ENCODE results near the gene COL6A3. TPM values are rescaled to one million over a fixed set of nuclear protein-coding genes. Genes with fewer than 3 reads are reported as not detected.

The COL6A3 gene
- total RNA-seq, 1 donor from 2014 or later: 28.7 TPM

DNA sequence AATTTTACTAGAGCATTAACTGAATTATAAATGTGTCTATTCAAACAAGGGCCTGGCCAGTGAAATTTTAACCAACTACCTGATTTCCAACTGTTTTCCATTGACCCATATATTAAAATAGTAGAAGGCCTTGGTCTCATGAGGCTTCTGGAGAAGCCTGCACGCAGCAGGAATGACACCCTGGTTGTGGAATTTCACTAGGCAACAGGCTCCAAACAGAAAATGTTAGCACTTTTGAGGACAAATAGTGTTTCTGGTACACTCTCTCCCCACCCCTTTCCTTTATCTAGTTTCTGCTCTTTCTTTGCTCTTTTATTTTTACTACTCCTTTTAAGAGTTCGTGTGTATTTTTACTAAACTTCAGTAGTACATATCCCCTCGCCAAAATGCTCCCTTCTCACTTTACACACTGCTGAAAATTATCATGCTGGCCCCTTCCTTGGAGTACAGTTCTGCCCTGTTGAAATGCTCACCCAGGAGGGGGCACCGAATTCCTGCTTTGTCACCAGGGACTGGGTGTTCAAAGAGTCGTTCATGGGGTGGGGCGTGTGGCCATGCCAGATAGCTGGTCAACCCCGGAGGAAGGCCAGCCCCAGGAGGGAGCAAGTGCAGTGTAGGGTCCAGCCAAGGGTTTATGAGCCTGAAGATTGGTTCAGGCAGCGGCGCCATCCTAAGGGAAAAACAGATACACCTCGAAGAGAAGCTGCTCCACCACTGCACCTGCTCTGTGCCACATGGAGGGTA is 22.1 kb upstream of the COL6A3 start:
- Mint-ChIP-seq H3K4me1 (peaks cover 79% of the 10 kb centered on the region), H3K4me3 (peak overlapping the region; percentile 16), H3K27me3 (no peaks in the 10 kb centered on the region), H3K27ac (peak overlapping the region; percentile 95), H3K36me3 (ENCODE audit: low read depth) (peaks cover 15% of the 10 kb centered on the region), H3K9me3 (peaks cover 7% of the 10 kb centered on the region)
- no peak for DNase-seq
- intact Hi-C loops (cut with micrococcal nuclease): loop anchor here (1.0 to 10.0 kb wide), 5 partner anchors 236 to 891 kb away; no protein-coding TSS in a partner anchor

GRCh38 chr2:237434866-237435311 is 20.9 kb upstream of the COL6A3 start:
- peak overlapping the region; percentile 95 for H3K27ac Mint-ChIP-seq
- peaks cover 3% of the 10 kb centered on the region for H3K9me3 Mint-ChIP-seq
- peak; percentile 92 for DNase-seq
- intact Hi-C loops (cut with micrococcal nuclease): loop anchor here (1.0 to 10.0 kb wide), 5 partner anchors 237 to 890 kb away; no protein-coding TSS in a partner anchor
- peaks cover 79% of the 10 kb centered on the region for H3K4me1 Mint-ChIP-seq
- H3K27me3 Mint-ChIP-seq: no peaks in the 10 kb centered on the region
- H3K4me3 Mint-ChIP-seq: peak overlapping the region; percentile 89
- peaks cover 18% of the 10 kb centered on the region for H3K36me3 Mint-ChIP-seq (ENCODE audit: low read depth)

GRCh38 chr2:237433920-237434676 is 20.1 kb upstream of the COL6A3 start:
- peak overlapping the region; percentile 89 for H3K4me3 Mint-ChIP-seq
- H3K9me3 Mint-ChIP-seq: peaks cover 3% of the 10 kb centered on the region
- intact Hi-C loops (cut with micrococcal nuclease): loop anchor here (2.0 to 10.0 kb wide), 3 partner anchors 259 to 889 kb away; no protein-coding TSS in a partner anchor
- peaks cover 83% of the 10 kb centered on the region for H3K4me1 Mint-ChIP-seq
- DNase-seq: no peak
- peak overlapping the region; percentile 95 for H3K27ac Mint-ChIP-seq
- H3K36me3 Mint-ChIP-seq (ENCODE audit: low read depth): peaks cover 17% of the 10 kb centered on the region
- H3K27me3 Mint-ChIP-seq: no peaks in the 10 kb centered on the region

GRCh38 chr2:237432484-237433092 is 18.6 kb upstream of the COL6A3 start:
- DNase-seq: peak; percentile 83
- Mint-ChIP-seq H3K9me3 (peaks cover 4% of the 10 kb centered on the region), H3K4me3 (peak overlapping the region; percentile 89), H3K27ac (peak overlapping the region; percentile 95), H3K4me1 (peaks cover 86% of the 10 kb centered on the region), H3K27me3 (no peaks in the 10 kb centered on the region), H3K36me3 (ENCODE audit: low read depth) (peaks cover 22% of the 10 kb centered on the region)
- intact Hi-C loops (cut with micrococcal nuclease): loop anchor here (10.0 kb wide), 2 partner anchors 572 to 888 kb away; no protein-coding TSS in a partner anchor

- Mint-ChIP-seq H3K4me3 (peak overlapping the region; percentile 89), H3K27ac (peak overlapping the region; percentile 95), H3K27me3 (no peaks in the 10 kb centered on the region), H3K9me3 (peaks cover 7% of the 10 kb centered on the region), H3K4me1 (peaks cover 87% of the 10 kb centered on the region), H3K36me3 (ENCODE audit: low read depth) (peaks cover 27% of the 10 kb centered on the region)
- no peak for DNase-seq
- intact Hi-C loops (cut with micrococcal nuclease): loop anchor here (10.0 kb wide), 2 partner anchors 573 to 887 kb away; no protein-coding TSS in a partner anchor
Observed at GRCh38 chr2:237431837-237432236, 17.9 kb upstream of the COL6A3 start.

GRCh38 chr2:237431372-237431771 is 17.4 kb upstream of the COL6A3 start:
- intact Hi-C loops (cut with micrococcal nuclease): loop anchor here (10.0 kb wide), 2 partner anchors 573 to 887 kb away; no protein-coding TSS in a partner anchor
- Mint-ChIP-seq H3K27me3 (no peaks in the 10 kb centered on the region), H3K27ac (peak overlapping the region; percentile 95), H3K36me3 (ENCODE audit: low read depth) (peaks cover 29% of the 10 kb centered on the region), H3K4me3 (peak overlapping the region; percentile 89), H3K4me1 (peaks cover 90% of the 10 kb centered on the region), H3K9me3 (peaks cover 7% of the 10 kb centered on the region)
- DNase-seq: no peak

GRCh38 chr2:237430861-237431260 is 16.9 kb upstream of the COL6A3 start:
- intact Hi-C loops (cut with micrococcal nuclease): loop anchor here (10.0 kb wide), 2 partner anchors 574 to 886 kb away; no protein-coding TSS in a partner anchor
- Mint-ChIP-seq H3K27me3 (no peaks in the 10 kb centered on the region), H3K36me3 (ENCODE audit: low read depth) (peaks cover 29% of the 10 kb centered on the region), H3K9me3 (peaks cover 7% of the 10 kb centered on the region), H3K4me1 (peaks cover 85% of the 10 kb centered on the region), H3K27ac (peak overlapping the region; percentile 95), H3K4me3 (peak overlapping the region; percentile 73)
- DNase-seq: no peak

- Mint-ChIP-seq H3K4me3 (peak overlapping the region; percentile 73), H3K4me1 (peaks cover 82% of the 10 kb centered on the region), H3K27me3 (no peaks in the 10 kb centered on the region), H3K27ac (peak overlapping the region; percentile 95), H3K36me3 (ENCODE audit: low read depth) (peaks cover 31% of the 10 kb centered on the region), H3K9me3 (peaks cover 7% of the 10 kb centered on the region)
- DNase-seq: peak; percentile 69
- intact Hi-C loops (cut with micrococcal nuclease): loop anchor here (2.0 to 10.0 kb wide), 3 partner anchors 45 to 885 kb away; no protein-coding TSS in a partner anchor
Observed at GRCh38 chr2:237429753-237430152, 15.8 kb upstream of the COL6A3 start.

DNA sequence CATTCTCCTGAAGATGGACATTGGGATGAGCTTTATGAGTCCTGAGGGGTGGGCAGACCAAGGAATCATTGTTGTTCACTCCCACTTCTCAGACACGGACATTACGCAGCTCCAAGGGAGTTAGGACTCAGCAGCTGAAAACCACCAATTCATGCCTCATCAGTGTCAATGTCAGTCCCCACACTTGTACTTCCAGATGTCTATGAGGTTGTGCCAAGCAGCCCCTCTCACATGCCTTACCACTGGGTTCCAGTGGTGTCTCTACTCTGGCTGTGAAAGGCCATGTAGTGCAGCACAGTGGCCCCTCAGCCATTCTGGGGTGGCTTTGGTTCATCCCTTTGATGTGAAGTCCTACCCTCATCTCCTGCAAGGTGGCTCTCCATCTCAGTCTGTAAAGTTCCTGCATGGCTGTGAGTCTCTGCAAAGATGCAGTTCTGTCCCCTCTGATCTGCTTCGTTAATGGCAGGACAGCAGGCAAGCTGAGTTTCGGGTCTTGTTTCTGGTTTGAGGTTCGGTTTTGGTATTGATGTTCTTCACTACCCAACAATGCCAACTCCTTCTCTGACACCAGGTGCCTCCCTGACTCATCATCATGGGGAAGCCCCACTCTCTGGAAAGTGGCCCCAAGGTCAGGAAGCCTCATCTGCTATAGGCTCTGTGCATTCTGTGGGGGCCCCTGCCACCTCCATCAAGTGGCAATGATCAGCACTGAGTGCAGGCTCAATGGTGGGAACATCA is 14.0 kb upstream of the COL6A3 start:
- Mint-ChIP-seq H3K27ac (peak overlapping the region; percentile 95), H3K4me1 (peaks cover 76% of the 10 kb centered on the region), H3K9me3 (peaks cover 4% of the 10 kb centered on the region), H3K36me3 (ENCODE audit: low read depth) (peaks cover 36% of the 10 kb centered on the region), H3K4me3 (peak overlapping the region; percentile 73), H3K27me3 (no peaks in the 10 kb centered on the region)
- peak; percentile 84 for DNase-seq
- intact Hi-C loops (cut with micrococcal nuclease): loop anchor here (1.0 to 2.0 kb wide), 3 partner anchors 13 to 279 kb away; no protein-coding TSS in a partner anchor

DNA sequence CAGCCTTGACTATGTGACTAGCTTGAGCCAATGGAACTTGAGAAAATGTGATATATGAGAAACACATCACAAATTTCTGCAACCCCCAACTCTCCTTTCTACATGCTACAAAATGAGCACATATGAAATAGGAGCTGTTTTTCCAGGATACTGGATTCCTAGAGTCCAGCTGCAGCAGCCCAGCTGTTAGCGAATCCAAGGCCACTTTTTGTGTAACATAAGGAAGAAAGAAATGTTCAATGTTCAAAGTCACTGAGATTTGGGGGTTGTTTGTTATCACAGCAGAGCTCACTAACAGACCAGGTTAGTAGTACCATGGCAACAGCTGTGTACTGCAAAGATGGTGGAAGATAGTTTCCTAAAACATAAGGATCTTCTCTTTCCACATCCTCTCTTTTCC is 12.6 kb upstream of the COL6A3 start:
- no peak for DNase-seq
- H3K9me3 Mint-ChIP-seq: peaks cover 4% of the 10 kb centered on the region
- peak overlapping the region; percentile 66 for H3K27ac Mint-ChIP-seq
- intact Hi-C loops (cut with micrococcal nuclease): no loop called here
- peaks cover 37% of the 10 kb centered on the region for H3K36me3 Mint-ChIP-seq (ENCODE audit: low read depth)
- no peak overlapping the region for H3K4me3 Mint-ChIP-seq
- H3K4me1 Mint-ChIP-seq: peaks cover 71% of the 10 kb centered on the region
- H3K27me3 Mint-ChIP-seq: no peaks in the 10 kb centered on the region

DNA sequence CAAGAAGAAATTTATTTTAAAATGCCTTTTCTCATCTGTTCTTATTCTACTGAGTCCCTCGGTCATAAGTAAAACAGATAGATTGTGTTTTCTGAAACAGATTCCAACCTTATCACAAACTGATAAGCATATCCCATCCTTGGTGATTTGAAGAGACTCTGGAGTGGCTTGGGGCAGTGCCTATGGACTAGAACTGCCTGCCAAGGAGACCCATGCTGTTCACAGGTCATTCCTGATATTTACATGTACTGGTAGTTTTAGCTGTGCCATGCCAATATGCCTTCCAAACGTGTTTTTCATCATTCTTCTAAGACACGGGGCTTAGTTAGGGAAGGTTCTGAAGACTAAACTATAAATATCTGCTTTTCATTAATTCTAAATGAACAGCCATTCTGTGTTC is 11.4 kb upstream of the COL6A3 start:
- intact Hi-C loops (cut with micrococcal nuclease): no loop called here
- Mint-ChIP-seq H3K4me1 (peaks cover 65% of the 10 kb centered on the region), H3K9me3 (peaks cover 4% of the 10 kb centered on the region), H3K27ac (no peak overlapping the region), H3K4me3 (no peak overlapping the region), H3K36me3 (ENCODE audit: low read depth) (peaks cover 34% of the 10 kb centered on the region), H3K27me3 (no peaks in the 10 kb centered on the region)
- DNase-seq: no peak

DNA sequence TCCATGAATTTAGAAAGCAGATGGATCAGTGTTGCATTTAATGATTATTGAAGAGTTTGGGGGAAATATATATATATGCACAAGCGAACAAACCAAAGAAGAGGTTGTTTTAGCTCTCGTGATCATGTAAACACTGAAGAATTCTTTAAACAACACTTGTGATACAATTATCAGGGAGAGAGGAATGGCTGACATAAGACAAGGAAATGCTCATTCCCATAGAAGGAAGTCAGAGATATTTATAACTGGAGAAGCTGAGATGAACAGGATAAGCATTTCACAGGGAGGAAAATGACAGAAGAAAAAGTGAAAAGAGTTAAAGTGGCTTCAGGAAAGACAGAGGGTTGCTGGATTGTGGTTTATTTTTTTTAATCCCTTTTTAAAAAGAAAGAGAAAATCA is 10.6 kb upstream of the COL6A3 start:
- H3K36me3 Mint-ChIP-seq (ENCODE audit: low read depth): peaks cover 35% of the 10 kb centered on the region

More for the DNA sequence above, 10.6 kb upstream of the COL6A3 start:
- peaks cover 57% of the 10 kb centered on the region for H3K4me1 Mint-ChIP-seq
- intact Hi-C loops (cut with micrococcal nuclease): loop anchor here (5.0 kb wide), 2 partner anchors 33 to 148 kb away; no protein-coding TSS in a partner anchor
- peaks cover 2% of the 10 kb centered on the region for H3K27me3 Mint-ChIP-seq
- DNase-seq: no peak
- H3K27ac Mint-ChIP-seq: no peak overlapping the region
- H3K4me3 Mint-ChIP-seq: no peak overlapping the region
- H3K9me3 Mint-ChIP-seq: peaks cover 4% of the 10 kb centered on the region
